ENCODE results near the gene KCND2.

- no peak for TF ChIP-seq CTCF (IDR thresholded peaks at IDR 0.05)
- TF ChIP-seq EZH2 (IDR thresholded peaks at IDR 0.05) = no peak
- no peak for TF ChIP-seq EZH2phosphoT487 (IDR thresholded peaks at IDR 0.05)
Observed at GRCh38 chr7:120402079-120402767, 129.2 kb downstream of the KCND2 start.
